GM12878 (cell line): Measurements from ENCODE around the gene CDK5R1. TPM values are rescaled to one million over a fixed set of nuclear protein-coding genes. Genes with fewer than 3 reads are reported as not detected.

ENCODE experiments used
- ATAC-seq: fragments of 200-7000 bp; cut with Tn5 transposase; 3 replicates; pipeline ENCODE4 v1.9.1; 2020; ENCODE audit warnings: mild to moderate bottlenecking, moderate library complexity
- BruUV-seq: library from RNA; stranded (reverse); fragments of 400-500 nt; replicated peaks from 2 replicates; lab custom pipeline; 2021; lab: Mats Ljungman, UMichigan
- CTCF ChIA-PET: fragments of 300-600 bp; sonication (Branson Sonifier 250); formaldehyde crosslinking; extraction: SDS; loops from one replicate; lab custom pipeline; 2021; ENCODE audit warnings: inconsistent platforms; lab: Yijun Ruan, JAX
- POLR2A ChIA-PET: fragments of 350-600 bp; formaldehyde crosslinking; extraction: SDS; loops from one replicate; lab custom pipeline; 2021; ENCODE audit warnings: inconsistent platforms; lab: Charles Lee
- RAD21 ChIA-PET: fragments of 300-600 bp; sonication (Branson Sonifier 250); formaldehyde crosslinking; loops from one replicate; lab custom pipeline; 2023; ENCODE audit warnings: antibody characterized with exemption; ENCODE audit not compliant: unreplicated experiment; lab: Charles Lee
- SMC1A ChIA-PET: fragments of 300-600 bp; sonication (Branson Sonifier 250); formaldehyde crosslinking; loops from one replicate; lab custom pipeline; 2023; ENCODE audit not compliant: unreplicated experiment, uncharacterized antibody; lab: Charles Lee
- DNase-seq: peaks from one replicate; pipeline ENCODE4 v3.0.0-alpha.2; 2011; ENCODE audit warnings: low read depth, low spot score
- FAIRE-seq: peaks from 3 replicates; lab custom pipeline; 2011; peaks lifted over from hg19 to GRCh38; lab: Jason Lieb, UNC
- H2AFZ ChIP-seq: 2 replicates; pipeline ENCODE4 v1.6.0; 2011; ENCODE audit warnings: low read depth, low read length, control low read depth; ENCODE audit not compliant: control insufficient read depth
- H3K27ac ChIP-seq: 2 replicates; pipeline ENCODE4 v1.5.1; 2011; ENCODE audit warnings: control low read depth; ENCODE audit not compliant: control insufficient read depth, insufficient read depth
- H3K27me3 ChIP-seq, 2 experiments: replicated peaks in 1 of 2; 2 replicates each; pipeline versions ENCODE4 v1.6.0 to v1.6.1; 2011; ENCODE audit warnings: low read length in 1 of 2; ENCODE audit not compliant: control insufficient read depth in 2 of 2, insufficient read depth in 2 of 2
- H3K36me3 ChIP-seq, 2 experiments: 2 replicates each; pipeline ENCODE4 v1.5.1; 2011; ENCODE audit warnings: low read length in 1 of 2; ENCODE audit not compliant: control insufficient read depth in 2 of 2, insufficient read depth in 2 of 2
- H3K4me1 ChIP-seq: 2 replicates; pipeline ENCODE4 v1.6.1; 2011; ENCODE audit warnings: mild to moderate bottlenecking, low read length, moderate library complexity, mixed read lengths; ENCODE audit not compliant: control insufficient read depth, insufficient read depth
- H3K4me2 ChIP-seq: 2 replicates; pipeline ENCODE4 v1.6.0; 2011; ENCODE audit warnings: control low read depth; ENCODE audit not compliant: control insufficient read depth, insufficient read depth
- H3K4me3 ChIP-seq: fragments of 200-600 bp; sonication (generic); 2 replicates; pipeline ENCODE4 v1.5.1; 2016
- H3K79me2 ChIP-seq: 2 replicates; pipeline ENCODE4 v1.6.0; 2011; ENCODE audit warnings: low read length; ENCODE audit not compliant: control insufficient read depth, insufficient read depth
- H3K9ac ChIP-seq: 2 replicates; pipeline ENCODE4 v1.8.0; 2011; ENCODE audit warnings: low read length, control low read depth, mixed read lengths; ENCODE audit not compliant: control insufficient read depth, insufficient read depth
- H3K9me3 ChIP-seq: replicated peaks from 3 replicates; pipeline ENCODE4 v1.5.1; 2011; ENCODE audit warnings: mild to moderate bottlenecking, low read length; ENCODE audit not compliant: control insufficient read depth, insufficient read depth
- H4K20me1 ChIP-seq: 2 replicates; pipeline ENCODE4 v1.6.0; 2011; ENCODE audit not compliant: control insufficient read depth, insufficient read depth
- ATF7 ChIP-seq: fragments of 450-650 bp; IDR thresholded peaks from 2 replicates; pipeline ENCODE4 v1.6.1; 2016; ENCODE audit warnings: low read depth, mild to moderate bottlenecking
- BCLAF1 ChIP-seq: fragments of 450-650 bp; IDR thresholded peaks from 2 replicates; pipeline ENCODE4 v1.6.1; 2017; ENCODE audit warnings: antibody characterized with exemption, mild to moderate bottlenecking, moderate library complexity
- BHLHE40 ChIP-seq, 2 experiments: fragments of 450-650 bp in 1 of 2; IDR thresholded peaks; 2 replicates each; pipeline ENCODE4 v1.6.1; 2011 to 2017; ENCODE audit warnings: low read depth in 2 of 2, borderline replicate concordance in 1 of 2, improper control_type of control experiment in 1 of 2, low read length in 1 of 2, mild to moderate bottlenecking in 1 of 2
- CHD1 ChIP-seq: IDR thresholded peaks from 2 replicates; pipeline ENCODE4 v1.6.1; 2012; ENCODE audit warnings: low read depth, low read length, improper control_type of control experiment
- CTCF ChIP-seq, 3 experiments: IDR thresholded peaks in 2 of 3; conservative IDR thresholded peaks in 1 of 3; 2 replicates each; pipeline ENCODE4 v1.5.1; 2011; ENCODE audit warnings: low read depth in 3 of 3, low read length in 3 of 3, mild to moderate bottlenecking in 3 of 3, control low read depth in 2 of 3, moderate library complexity in 2 of 3, inconsistent platforms in 1 of 3, mixed read lengths in 1 of 3; ENCODE audit not compliant: control insufficient read depth in 2 of 3, insufficient read depth in 1 of 3; ENCODE audit errors: extremely low read depth in 1 of 3
- DPF2 ChIP-seq: fragments of 450-650 bp; IDR thresholded peaks from 2 replicates; pipeline ENCODE4 v1.6.1; 2017; ENCODE audit warnings: mild to moderate bottlenecking
- IKZF2 ChIP-seq, 2 experiments: fragments of 450-650 bp; IDR thresholded peaks; 2 replicates each; pipeline ENCODE4 v1.6.1; 2017; ENCODE audit warnings: mild to moderate bottlenecking in 2 of 2, moderate library complexity in 2 of 2
- MYC ChIP-seq: IDR thresholded peaks from 2 replicates; pipeline ENCODE4 v1.6.1; 2011; ENCODE audit warnings: mild to moderate bottlenecking, low read length, moderate library complexity, inconsistent platforms; ENCODE audit not compliant: insufficient read depth, insufficient replicate concordance, insufficient read length, severe bottlenecking
- NBN ChIP-seq: fragments of 450-650 bp; IDR thresholded peaks from 2 replicates; pipeline ENCODE4 v1.6.1; 2016
- PML ChIP-seq: IDR thresholded peaks from 2 replicates; pipeline ENCODE4 v1.6.1; 2012; ENCODE audit warnings: low read length, inconsistent platforms
- RUNX3 ChIP-seq: IDR thresholded peaks from 2 replicates; pipeline ENCODE4 v1.6.1; 2012; ENCODE audit warnings: low read length, inconsistent platforms
- SMAD5 ChIP-seq: IDR thresholded peaks from 2 replicates; pipeline ENCODE4 v1.6.1; 2016; ENCODE audit warnings: antibody characterized with exemption, low read depth
- SREBF2 ChIP-seq: IDR thresholded peaks from 2 replicates; pipeline ENCODE4 v1.6.1; 2012; ENCODE audit warnings: mild to moderate bottlenecking, low read length
- TARDBP ChIP-seq: IDR thresholded peaks from 2 replicates; pipeline ENCODE4 v1.6.1; 2016; ENCODE audit warnings: borderline replicate concordance
- TCF7 ChIP-seq: IDR thresholded peaks from 2 replicates; pipeline ENCODE4 v1.6.1; 2014; ENCODE audit warnings: antibody characterized with exemption, borderline replicate concordance
- YBX1 ChIP-seq: fragments of 450-650 bp; IDR thresholded peaks from 2 replicates; pipeline ENCODE4 v1.6.1; 2016; ENCODE audit warnings: antibody characterized with exemption
- WGBS: methylation state at CpG from one replicate; pipeline ENCODE4 v1.1.6; 2016; ENCODE audit warnings: low lambda C conversion rate; ENCODE audit not compliant: insufficient replicate concordance, insufficient coverage; ENCODE audit errors: missing lambda C conversion rate; 5-methylcytosine and 5-hydroxymethylcytosine counted together
- in situ Hi-C: fragments of 300-500 bp; cut with MboI; formaldehyde crosslinking; loops from 9 replicates; pipeline ENCODE4 v1.14.3; 2018; ENCODE audit warnings: mixed read lengths
- intact Hi-C: fragments of 100-400 bp; cut with micrococcal nuclease; formaldehyde crosslinking; loops from one replicate; pipeline ENCODE4 v1.14.2; 2022; ENCODE audit not compliant: unreplicated experiment
- polyA plus RNA-seq, 11 experiments: library from polyadenylated mRNA; depleted of rRNA in 4 of 11; unstranded in 6 of 11; stranded (reverse) in 5 of 11; fragments of >200 nt; fragmentation: Nextera tagmentation in 4 of 11; fragmentation: Illumina TruSeq in 1 of 11; extraction: Ambion mirVana in 4 of 11; extraction: Trizol in 1 of 11; gene quantifications; 1 replicate in 1 of 11; 2 replicates in 10 of 11; pipeline versions ENCODE4 v1.2.1 to v1.2.3, GENCODE V29; 2011 to 2016; ENCODE audit warnings: inconsistent platforms in 2 of 11, missing spikeins in 2 of 11, low read depth in 1 of 11
- total RNA-seq, 4 experiments: library from RNA; depleted of rRNA in 3 of 4; stranded (reverse); fragments of >200 nt in 3 of 4; fragmentation: Illumina TruSeq in 1 of 4; extraction: Trizol in 1 of 4; gene quantifications; 2 replicates each; pipeline versions ENCODE4 v1.2.1 to v1.2.3, GENCODE V29; 2013 to 2021

The CDK5R1 gene
- total and polyA plus RNA-seq, 10 of the 15 experiments (the other 5 are each of a cell fraction or from before 2014, with no cell fraction given): 1.1 to 28.3 (median 12.2) TPM

GRCh38 chr17:32490101-32490482, 3.3 kb downstream of the CDK5R1 start (continued):
- TF ChIP-seq SMAD5: 0 out of 2 replicates have a peak, but pooled peaks have one; percentile 47
- no peak for TF ChIP-seq TARDBP
- 0 out of 6 replicates have a peak, but pooled peaks of 1 of the 3 experiments have one; percentile 8 for TF ChIP-seq CTCF (IDR thresholded peaks at IDR 0.05 in 2 of 3, conservative IDR thresholded peaks at IDR 0.05 in 1 of 3; ENCODE audit: control insufficient read depth in 2 of 3, extremely low read depth in 1 of 3, insufficient read depth in 1 of 3, low read depth in 3 of 3, low read length in 3 of 3)
- TF ChIP-seq RUNX3: no peak
- no peak for TF ChIP-seq SREBF2
- peak in 1 of 2 experiments; percentile 36; a peak in 3 of 4 replicates for TF ChIP-seq IKZF2 (IDR thresholded peaks at IDR 0.05)

DNA sequence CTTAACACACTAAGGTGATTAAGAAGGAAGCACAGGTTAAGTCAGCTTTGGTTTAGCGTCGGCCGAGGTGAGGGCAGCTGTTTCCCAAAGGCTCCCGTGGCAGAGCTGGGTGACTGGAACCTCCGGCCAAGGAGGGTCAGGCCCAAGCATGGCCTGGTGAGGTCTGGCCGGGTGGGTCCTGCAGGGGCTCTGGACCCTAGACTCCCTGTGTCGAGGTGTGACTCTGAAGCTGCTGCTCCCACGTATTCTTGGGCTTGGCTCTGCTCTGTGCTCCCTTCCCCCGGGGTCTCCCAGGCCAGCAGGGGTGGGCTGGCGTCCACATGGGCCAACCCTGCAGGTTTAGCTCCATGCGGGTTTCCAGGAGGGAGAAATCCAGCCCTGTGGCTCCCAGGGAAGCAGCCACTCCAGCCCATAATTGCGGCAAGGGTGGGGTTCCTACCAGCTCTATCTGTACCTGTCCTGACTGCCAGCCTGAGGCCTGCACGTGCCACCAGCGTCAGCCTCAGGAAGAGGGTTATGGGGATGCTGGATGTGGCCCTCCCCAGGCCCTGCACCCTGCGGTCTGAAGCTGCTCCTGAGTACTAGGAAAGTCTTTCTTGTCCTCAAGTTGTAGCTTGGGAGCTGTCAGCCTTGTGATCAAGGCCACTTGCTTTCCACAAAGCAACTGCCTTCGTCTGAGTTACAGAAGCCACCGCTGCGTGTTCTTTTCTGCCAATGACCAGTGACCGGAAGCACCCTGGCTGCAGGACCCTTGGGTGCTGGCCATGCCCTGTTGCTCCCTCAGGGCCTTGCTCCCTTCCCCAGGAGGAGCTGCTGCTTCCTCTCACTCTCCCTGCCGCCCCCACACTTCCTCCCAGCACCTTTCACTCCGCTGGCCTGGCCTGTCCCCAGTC, 4.8 kb downstream of the CDK5R1 start:
- CTCF ChIA-PET: interaction anchor here (0.7 to 7.0 kb wide), 15 partner anchors 9 to 418 kb away, joined by 3 to 83 read pairs (median 4); no protein-coding TSS in a partner anchor
- FAIRE-seq: no peak
- peak overlapping the region; percentile 96 for H3K4me2 ChIP-seq
- TF ChIP-seq NBN: peak; percentile 76
- no peak for TF ChIP-seq BCLAF1
- peak; percentile 19 to 91; a peak in 2 of 4 replicates for TF ChIP-seq BHLHE40 (IDR thresholded peaks at IDR 0.05; ENCODE audit: borderline replicate concordance in 1 of 2, low read depth in 2 of 2, low read length in 1 of 2)
- TF ChIP-seq DPF2: peak; percentile 54
- TF ChIP-seq PML: peak; percentile 64
- no peak for TF ChIP-seq ATF7
- TF ChIP-seq YBX1: no peak
- peak; percentile 51 for TF ChIP-seq MYC
- no peak for TF ChIP-seq TCF7
- 0 out of 2 replicates have a peak, but pooled peaks have one; percentile 38 for TF ChIP-seq CHD1

More for the DNA sequence above, 4.8 kb downstream of the CDK5R1 start:
- Histone ChIP-seq H3K9me3 (no peaks in the 10 kb centered on the region), H4K20me1 (no peaks in the 10 kb centered on the region), H2AFZ (no peak overlapping the region; the same call in 1 of the 2 replicates), H3K79me2 (peaks cover 49% of the 10 kb centered on the region), H3K4me3 (peak overlapping the region; percentile 92), H3K9ac (peak overlapping the region; percentile 79), H3K36me3 (peaks cover 10 to 15% of the 10 kb centered on the region in 2 experiments; a peak in 3 of 4 replicates), H3K4me1 (peaks cover 35% of the 10 kb centered on the region), H3K27me3 (no peaks in the 10 kb centered on the region), H3K27ac (peak overlapping the region; percentile 81)
- ATAC-seq (peak; percentile 42), DNase-seq (no peak)
- ChIA-PET POLR2A (interaction anchor here (1.1 to 12.5 kb wide), 8 partner anchors 9 to 77 kb away, joined by 4 to 308 read pairs (median 12); no protein-coding TSS in a partner anchor), RAD21 (interaction anchor here (0.9 to 16.4 kb wide), 15 partner anchors 12 to 266 kb away, joined by 3 to 543 read pairs (median 4); partner anchors contain the start of gene PSMD11), SMC1A (interaction anchor here (0.6 to 11.9 kb wide), 22 partner anchors 9 to 382 kb away, joined by 3 to 286 read pairs (median 4); no protein-coding TSS in a partner anchor)
- WGBS: 8% methylated on average over 21 of the region's 21 CpGs
- in situ Hi-C loops (no loop called here), intact Hi-C loops (loop anchor here (1.0 kb wide), 2 partner anchors 12 to 32 kb away; no protein-coding TSS in a partner anchor)
- BruUV-seq: no TSS peak
